AG04449 (cell line): ENCODE measurements around the gene TGM5.
"Not testable (repeated sequence)": the region's sequence is repeated elsewhere in the genome, so short reads cannot be mapped to it uniquely, and the experiment has no call there.

Experiments used
- CTCF ChIA-PET: fragments of 350-600 bp; formaldehyde crosslinking; extraction: SDS; loops from one replicate; lab custom pipeline; 2021; ENCODE audit warnings: antibody characterized with exemption; lab: Yijun Ruan, JAX
- POLR2A ChIA-PET: fragments of 400-600, 350-600 bp; formaldehyde crosslinking; extraction: SDS; loops from one replicate; lab custom pipeline; 2020; ENCODE audit warnings: antibody characterized with exemption, inconsistent platforms; lab: Yijun Ruan, JAX
- DNase-seq: peaks from one replicate; pipeline ENCODE4 v3.0.0-alpha.2; 2010; ENCODE audit warnings: low read depth, low spot score
- H3K4me3 ChIP-seq: 2 replicates; pipeline ENCODE4 v1.5.1; 2011; ENCODE audit warnings: low read depth, mild to moderate bottlenecking, control low read depth, low read length
- CTCF ChIP-seq: IDR thresholded peaks from one replicate; pipeline ENCODE4 v1.5.1; 2011; ENCODE audit warnings: mild to moderate bottlenecking, moderate library complexity, low read length, control low read depth, inconsistent platforms; ENCODE audit not compliant: insufficient read depth; ENCODE audit errors: missing control alignments

The TGM5 gene

GRCh38 chr15:43294091-43294706 lies 27.5 kb upstream of the TGM5 start:
- ChIA-PET POLR2A (no interaction called here), CTCF (interaction anchor here (1.4 to 2.6 kb wide), 3 partner anchors 8 to 81 kb away, joined by 5 to 17 read pairs (median 6); no protein-coding TSS in a partner anchor)
- DNase-seq, result no peak
- no peak overlapping the region for H3K4me3 ChIP-seq
- TF ChIP-seq CTCF, result no peak

- H3K4me3 ChIP-seq, result no peak overlapping the region
- ChIA-PET CTCF (interaction anchor here (1.0 to 1.5 kb wide), 4 partner anchors 10 to 82 kb away, joined by 3 to 6 read pairs (median 4); no protein-coding TSS in a partner anchor), POLR2A (no interaction called here)
- no peak for DNase-seq
- TF ChIP-seq CTCF, result no peak
These were observed 26.7 kb upstream of the TGM5 start for GRCh38 chr15:43293432-43293831.

- ChIA-PET CTCF (interaction anchor here (1.0 to 1.4 kb wide), 3 partner anchors 9 to 68 kb away, joined by 3 to 6 read pairs (median 4); no protein-coding TSS in a partner anchor), POLR2A (no interaction called here)
- H3K4me3 ChIP-seq, result no peak overlapping the region
- no peak for TF ChIP-seq CTCF
- peak; percentile 33 for DNase-seq
These were observed 25.8 kb upstream of the TGM5 start for GRCh38 chr15:43292375-43293078.

- H3K4me3 ChIP-seq, DNase-seq, POLR2A ChIA-PET: not testable (repeated sequence)
- CTCF ChIA-PET, result interaction anchor here (11.0 kb wide), 1 partner anchor 62 kb away, joined by 434 read pairs; no protein-coding TSS in a partner anchor
These were observed 22.9 kb upstream of the TGM5 start for GRCh38 chr15:43289656-43290055.

GRCh38 chr15:43287254-43287653 lies 20.5 kb upstream of the TGM5 start:
- ChIA-PET POLR2A (no interaction called here), CTCF (interaction anchor here (0.8 to 11.0 kb wide), 17 partner anchors 12 to 583 kb away, joined by 3 to 434 read pairs (median 11); partner anchors contain the start of genes CCNDBP1 and TGM5)
- no peak for DNase-seq
- no peak overlapping the region for H3K4me3 ChIP-seq
- TF ChIP-seq CTCF, result no peak

- ChIA-PET POLR2A (no interaction called here), CTCF (interaction anchor here (0.7 to 11.0 kb wide), 43 partner anchors 10 to 582 kb away, joined by 3 to 434 read pairs (median 6); partner anchors contain the start of genes CCNDBP1, ELL3, EPB42 and TGM5)
- TF ChIP-seq CTCF, result no peak
- no peak for DNase-seq
- H3K4me3 ChIP-seq, result no peak overlapping the region
These were observed 19.3 kb upstream of the TGM5 start for GRCh38 chr15:43286074-43286473.
